HFFc6 (cell line): ENCODE data around the gene TMLHE. TPM values are rescaled to one million over a fixed set of nuclear protein-coding genes. Genes with fewer than 3 reads are reported as not detected.
"Not testable (repeated sequence)": the region's sequence is repeated elsewhere in the genome, so short reads cannot be mapped to it uniquely, and the experiment has no call there.

Source experiments
- DNase-seq: peaks from one replicate; pipeline ENCODE4 v3.0.0-alpha.2; 2018
- H3K27ac Mint-ChIP-seq: 2 replicates; pipeline ENCODE4 v1.8.0; 2020; ENCODE audit warnings: mild to moderate bottlenecking, mixed read lengths
- H3K27me3 Mint-ChIP-seq: 2 replicates; pipeline ENCODE4 v1.8.0; 2021; ENCODE audit warnings: mild to moderate bottlenecking, moderate library complexity, mixed read lengths; ENCODE audit not compliant: insufficient read depth
- H3K36me3 Mint-ChIP-seq: 2 replicates; pipeline ENCODE4 v1.8.0; 2021; ENCODE audit warnings: low read depth, mixed read lengths
- H3K4me1 Mint-ChIP-seq: 2 replicates; pipeline ENCODE4 v1.8.0; 2020; ENCODE audit warnings: low read depth, mixed read lengths
- H3K4me3 Mint-ChIP-seq: 2 replicates; pipeline ENCODE4 v1.8.0; 2020; ENCODE audit warnings: mild to moderate bottlenecking, moderate library complexity, mixed read lengths
- H3K9me3 Mint-ChIP-seq: 2 replicates; pipeline ENCODE4 v1.8.0; 2020; ENCODE audit warnings: mild to moderate bottlenecking, mixed read lengths
- CTCF ChIP-seq: fragments of 200-600 bp; sonication (generic); IDR thresholded peaks from 2 replicates; pipeline ENCODE4 v1.5.0; 2021; ENCODE audit warnings: antibody characterized with exemption, mild to moderate bottlenecking
- long read RNA-seq: library from polyadenylated mRNA; unstranded; transcript quantifications from one replicate; pipeline ENCODE4 v2.0.0, GENCODE V29; 2019
- total RNA-seq, 6 experiments: library from RNA; stranded (reverse); fragmentation: NEBNext Ultra II Directional; extraction: Animal tissue kit (Norgen Biotek cat#: 25700); gene quantifications; 2 replicates in 1 of 6; 3 replicates in 5 of 6; pipeline ENCODE4 v1.2.3, GENCODE V29; 2021

TMLHE gene
- 10 to 100 TPM; 12.2 to 15.7 (median 13.2) TPM for total RNA-seq
- long read RNA-seq, transcript TMLHE-201 (8 exons, 2,832 nt): major isoform, 11 of 16 reads
- long read RNA-seq, partial matches to known transcripts: 2 of 16 reads
- long read RNA-seq, other reads (novel, unspliced or antisense): 3 of 16 reads

- Mint-ChIP-seq H3K27ac (peak within 1 kb of the TSS; percentile 93), H3K4me1 (0 out of 2 replicates have a peak, but pooled peaks cover 7% of the 10 kb centered on the region), H3K4me3 (peak within 1 kb of the TSS; percentile 96), H3K9me3 (no peaks in the 10 kb centered on the region), H3K36me3 (peaks cover 4% of the 10 kb centered on the region; the same call in 1 of the 2 replicates), H3K27me3 (no peaks in the 10 kb centered on the region)
- no peak for TF ChIP-seq CTCF
- peak; percentile 20 for DNase-seq
These were observed at the start of gene TMLHE, which contains the start of gene SPRY3 for GRCh38 chrX:155612312-155613224. Gene TMLHE, minus strand, starts transcription at chrX:155612952. Its CDS starts 67,676 bp downstream, at chrX:155545276. Gene SPRY3, plus strand, starts transcription at chrX:155612586.

GRCh38 chrX:155662282-155662681, 49.5 kb upstream of the TMLHE start:
- Mint-ChIP-seq H3K36me3 (no peaks in the 10 kb centered on the region), H3K27me3 (no peaks in the 10 kb centered on the region), H3K4me3 (no peak overlapping the region), H3K27ac (no peak overlapping the region), H3K9me3 (peaks cover 4% of the 10 kb centered on the region), H3K4me1 (no peaks in the 10 kb centered on the region)
- no peak for TF ChIP-seq CTCF
- DNase-seq: no peak

GRCh38 chrX:155645180-155645579, 32.4 kb upstream of the TMLHE start:
- no peak for TF ChIP-seq CTCF
- no peaks in the 10 kb centered on the region; the same call in 1 of the 2 replicates for H3K27me3 Mint-ChIP-seq
- peaks cover 4% of the 10 kb centered on the region; the same call in 1 of the 2 replicates for H3K9me3 Mint-ChIP-seq
- H3K27ac Mint-ChIP-seq: no peak overlapping the region
- H3K36me3 Mint-ChIP-seq: no peaks in the 10 kb centered on the region
- H3K4me3 Mint-ChIP-seq: no peak overlapping the region
- DNase-seq: no peak
- H3K4me1 Mint-ChIP-seq: peaks cover 7% of the 10 kb centered on the region

GRCh38 chrX:155643240-155643639, 30.5 kb upstream of the TMLHE start:
- Mint-ChIP-seq H3K4me3 (no peak overlapping the region), H3K4me1 (peaks cover 7% of the 10 kb centered on the region), H3K9me3 (peaks cover 4% of the 10 kb centered on the region; the same call in 1 of the 2 replicates), H3K27ac (no peak overlapping the region), H3K36me3 (no peaks in the 10 kb centered on the region), H3K27me3 (no peaks in the 10 kb centered on the region; the same call in 1 of the 2 replicates)
- no peak for TF ChIP-seq CTCF
- no peak for DNase-seq

- peak overlapping the region; percentile 81 for H3K4me3 Mint-ChIP-seq
- not testable (repeated sequence) for H3K36me3 Mint-ChIP-seq, H3K9me3 Mint-ChIP-seq, H3K27me3 Mint-ChIP-seq, H3K27ac Mint-ChIP-seq, DNase-seq, H3K4me1 Mint-ChIP-seq
These were observed 28.6 kb upstream of the TMLHE start for GRCh38 chrX:155641371-155641770.

GRCh38 chrX:155637714-155638113, 25.0 kb upstream of the TMLHE start:
- Mint-ChIP-seq H3K27ac (no peak overlapping the region), H3K4me3 (no peak overlapping the region), H3K9me3 (no peaks in the 10 kb centered on the region), H3K4me1 (peaks cover 7% of the 10 kb centered on the region), H3K27me3 (no peaks in the 10 kb centered on the region), H3K36me3 (no peaks in the 10 kb centered on the region)
- no peak for TF ChIP-seq CTCF
- DNase-seq: no peak

GRCh38 chrX:155635019-155635418, 22.3 kb upstream of the TMLHE start:
- H3K4me3 Mint-ChIP-seq, H3K27ac Mint-ChIP-seq, H3K27me3 Mint-ChIP-seq, H3K9me3 Mint-ChIP-seq, H3K36me3 Mint-ChIP-seq, DNase-seq, H3K4me1 Mint-ChIP-seq: not testable (repeated sequence)
